Stimulated activated CD4-positive, alpha-beta T cell treated with anti-CD3 and anti-CD28 coated beads, Interleukin-12 subunit alpha, Interleukin-12 subunit beta, amount 100 ng/mL, for 24 hours (primary cell): Measurements from ENCODE around the gene HCAR2.
"Not testable (repeated sequence)": the region's sequence is repeated elsewhere in the genome, so short reads cannot be mapped to it uniquely, and the experiment has no call there.

Experiments used
- DNase-seq, 2 experiments: peaks; one replicate each; pipeline ENCODE4 v3.0.0-alpha.2; 2020; ENCODE audit warnings: low read depth in 2 of 2

Gene HCAR2

DNA sequence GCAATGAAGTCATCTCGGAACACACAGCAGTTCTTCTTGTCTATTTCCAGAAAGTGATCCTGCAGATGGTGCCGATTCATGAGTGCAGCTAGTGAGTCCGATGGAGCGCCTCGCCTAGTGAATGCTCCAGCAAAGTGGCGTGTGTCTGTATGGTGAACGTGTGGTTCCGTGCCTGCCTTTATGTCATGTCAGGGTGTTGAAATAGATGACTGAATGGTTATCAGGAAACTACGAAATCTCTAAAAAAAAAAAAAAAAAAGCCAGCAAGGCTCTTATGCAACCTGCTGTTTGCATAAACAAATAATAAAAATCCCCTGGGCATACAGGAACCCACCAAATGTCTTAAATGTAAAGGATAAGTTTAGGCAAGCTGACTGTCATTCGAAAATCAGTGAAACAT is 13.5 kb upstream of the HCAR2 start, which contains the start of gene HCAR3:
Gene HCAR3 (minus strand): TSS at position 154 of the 400 bp plus-strand sequence. CDS start 74 bp downstream, at position 80.
- not testable (repeated sequence) for DNase-seq

DNA sequence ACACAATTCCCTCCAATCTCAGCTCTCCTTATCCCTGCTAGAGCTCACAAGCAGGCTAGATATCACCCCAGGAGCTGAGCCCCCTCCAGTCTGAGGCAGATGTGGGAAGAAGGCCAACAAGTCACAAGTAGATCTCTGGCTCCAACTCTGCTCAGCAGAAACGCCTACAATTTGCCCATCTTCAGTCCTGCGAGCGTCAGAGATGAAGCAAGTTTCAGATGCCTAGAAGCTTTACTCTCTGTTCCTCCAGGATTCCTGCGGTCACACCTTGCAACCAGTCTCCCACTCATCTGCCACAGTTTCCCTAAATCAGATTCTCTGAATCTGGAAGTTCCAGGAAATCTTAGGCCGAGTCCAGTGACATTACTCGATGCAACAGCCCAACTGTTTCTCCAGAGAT is 12.1 kb upstream of the HCAR2 start:
- DNase-seq = not testable (repeated sequence)

DNA sequence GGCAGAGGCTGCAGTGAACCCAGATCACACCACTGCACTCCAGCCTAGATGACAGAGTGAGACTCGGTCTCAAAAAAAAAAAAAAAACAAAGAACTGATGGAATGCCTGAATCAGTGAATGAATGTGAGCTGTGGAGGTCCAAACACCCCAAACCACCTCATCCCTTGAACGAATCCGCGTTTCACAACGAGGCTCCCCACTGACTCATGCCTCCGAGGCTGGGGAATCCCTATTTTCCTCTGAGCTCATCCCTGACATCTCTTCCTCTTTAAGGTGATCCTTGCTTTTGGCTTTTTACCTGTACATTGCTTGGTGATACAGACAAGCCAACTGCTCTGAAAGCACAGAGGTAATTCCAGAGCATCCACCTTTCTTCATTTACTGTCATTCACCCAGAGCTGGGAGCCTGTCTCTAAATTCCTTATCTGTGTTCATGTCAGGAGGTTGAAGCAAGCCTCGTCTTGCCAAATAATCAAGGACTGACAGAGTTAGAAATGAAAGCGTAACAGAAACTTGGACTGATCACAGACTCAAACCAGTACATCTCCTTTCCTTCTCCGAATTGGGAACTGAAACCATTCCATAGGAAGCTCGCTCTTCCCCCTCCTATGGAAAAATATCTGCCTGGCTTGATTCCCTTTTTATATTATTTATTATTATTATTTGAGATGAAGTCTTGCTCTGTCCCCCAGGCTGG is 10.5 kb upstream of the HCAR2 start:
- not testable (repeated sequence) for DNase-seq

DNA sequence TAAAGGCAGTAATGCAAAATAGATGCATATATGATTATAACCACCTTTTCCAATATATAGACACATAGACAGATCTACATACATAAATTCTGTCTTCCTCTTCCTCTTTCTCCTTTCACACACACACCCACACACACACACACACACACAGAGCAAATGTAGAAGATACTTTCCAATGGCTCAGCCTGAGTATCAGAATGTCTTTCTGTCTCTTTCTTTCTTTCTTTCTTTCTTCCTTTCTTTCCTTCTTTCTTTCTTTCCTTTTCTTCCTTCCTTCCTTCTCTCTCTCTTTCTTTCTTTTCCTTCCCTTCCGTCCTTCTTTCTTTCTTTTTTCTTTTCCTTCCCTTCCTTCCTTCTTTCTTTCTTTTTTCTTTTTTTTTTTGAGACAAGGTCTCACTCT is 8.1 kb upstream of the HCAR2 start:
- not testable (repeated sequence) for DNase-seq

DNA sequence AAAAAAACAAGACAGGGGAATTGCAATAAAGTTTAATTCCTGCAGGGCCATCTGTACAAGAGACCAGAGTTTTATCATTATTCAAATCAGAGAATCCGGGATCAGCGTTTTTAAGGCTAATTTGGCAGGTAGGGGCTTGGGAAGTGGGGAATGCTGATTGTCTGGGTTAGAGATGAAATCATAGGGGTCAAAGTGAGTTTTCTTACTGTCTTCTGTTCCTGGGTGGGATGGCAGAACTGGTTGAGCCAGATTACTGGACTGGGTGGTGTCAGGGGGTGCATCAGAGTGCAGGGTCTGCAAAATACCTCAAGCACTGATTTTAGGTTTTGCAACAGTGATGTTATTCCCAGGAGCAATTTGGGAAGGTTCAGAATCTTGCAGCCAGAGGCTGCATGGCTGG is 7.2 kb upstream of the HCAR2 start:
- not testable (repeated sequence) for DNase-seq

DNA sequence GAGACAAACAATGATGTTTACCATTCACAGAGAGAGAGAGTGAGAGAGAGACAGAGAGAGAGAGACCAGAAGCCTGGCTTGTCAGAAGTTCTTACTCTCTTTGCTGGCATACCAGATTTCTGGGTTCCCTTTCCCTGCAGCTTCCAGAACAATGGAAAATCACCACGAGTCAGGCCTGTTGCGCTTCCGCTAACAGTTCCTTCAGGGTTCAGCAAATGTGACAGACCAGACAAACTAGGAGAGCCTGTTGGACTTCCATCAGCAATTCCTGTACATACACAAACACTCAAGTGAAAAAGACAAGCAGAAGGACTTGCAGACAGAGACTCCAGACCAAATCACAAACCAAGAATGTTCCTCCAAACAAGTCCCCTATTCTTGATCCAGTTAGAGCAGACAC is 6.1 kb upstream of the HCAR2 start:
- not testable (repeated sequence) for DNase-seq

DNA sequence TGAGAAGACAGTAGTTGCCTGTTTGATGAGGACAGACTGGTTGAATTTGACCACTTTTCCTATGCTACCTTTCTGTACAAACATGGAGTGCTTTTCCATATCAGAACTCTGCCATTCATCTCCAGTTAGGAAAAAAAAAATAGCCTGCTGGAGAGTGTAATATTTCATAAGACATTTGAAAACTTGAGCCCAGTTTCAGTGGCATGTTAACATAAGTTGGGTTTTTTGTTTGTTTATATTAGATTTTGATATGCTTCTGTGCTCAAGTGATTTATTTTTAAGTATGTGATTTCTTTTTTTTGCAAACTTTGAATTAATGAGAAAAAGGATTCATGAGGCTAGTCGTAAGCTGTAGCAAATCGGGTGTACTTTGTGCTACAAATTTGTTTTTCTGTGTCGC is 684 bp upstream of the HCAR2 start:
- not testable (repeated sequence) for DNase-seq

DNA sequence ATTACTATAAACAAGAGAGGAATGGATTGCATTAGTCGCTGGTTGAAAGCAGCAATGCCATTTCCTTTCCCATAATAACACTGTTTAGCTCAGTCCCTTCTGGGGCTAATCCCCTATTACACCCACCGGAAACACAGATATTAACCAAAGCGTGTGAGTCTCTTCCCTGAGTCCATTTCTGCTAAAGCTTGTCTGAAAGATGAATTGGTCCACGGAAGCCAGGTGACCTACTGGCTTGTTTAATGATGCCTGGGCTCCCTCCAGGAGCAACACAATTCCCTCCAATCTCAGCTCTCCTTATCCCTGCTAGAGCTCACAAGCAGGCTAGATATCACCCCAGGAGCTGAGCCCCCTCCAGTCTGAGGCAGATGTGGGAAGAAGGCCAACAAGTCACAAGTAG is 1.7 kb downstream of the HCAR2 start:
- DNase-seq = not testable (repeated sequence)

DNA sequence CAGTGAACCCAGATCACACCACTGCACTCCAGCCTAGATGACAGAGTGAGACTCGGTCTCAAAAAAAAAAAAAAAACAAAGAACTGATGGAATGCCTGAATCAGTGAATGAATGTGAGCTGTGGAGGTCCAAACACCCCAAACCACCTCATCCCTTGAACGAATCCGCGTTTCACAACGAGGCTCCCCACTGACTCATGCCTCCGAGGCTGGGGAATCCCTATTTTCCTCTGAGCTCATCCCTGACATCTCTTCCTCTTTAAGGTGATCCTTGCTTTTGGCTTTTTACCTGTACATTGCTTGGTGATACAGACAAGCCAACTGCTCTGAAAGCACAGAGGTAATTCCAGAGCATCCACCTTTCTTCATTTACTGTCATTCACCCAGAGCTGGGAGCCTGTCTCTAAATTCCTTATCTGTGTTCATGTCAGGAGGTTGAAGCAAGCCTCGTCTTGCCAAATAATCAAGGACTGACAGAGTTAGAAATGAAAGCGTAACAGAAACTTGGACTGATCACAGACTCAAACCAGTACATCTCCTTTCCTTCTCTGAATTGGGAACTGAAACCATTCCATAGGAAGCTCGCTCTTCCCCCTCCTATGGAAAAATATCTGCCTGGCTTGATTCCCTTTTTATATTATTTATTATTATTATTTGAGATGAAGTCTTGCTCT is 3.0 kb downstream of the HCAR2 start:
- DNase-seq = not testable (repeated sequence)

DNA sequence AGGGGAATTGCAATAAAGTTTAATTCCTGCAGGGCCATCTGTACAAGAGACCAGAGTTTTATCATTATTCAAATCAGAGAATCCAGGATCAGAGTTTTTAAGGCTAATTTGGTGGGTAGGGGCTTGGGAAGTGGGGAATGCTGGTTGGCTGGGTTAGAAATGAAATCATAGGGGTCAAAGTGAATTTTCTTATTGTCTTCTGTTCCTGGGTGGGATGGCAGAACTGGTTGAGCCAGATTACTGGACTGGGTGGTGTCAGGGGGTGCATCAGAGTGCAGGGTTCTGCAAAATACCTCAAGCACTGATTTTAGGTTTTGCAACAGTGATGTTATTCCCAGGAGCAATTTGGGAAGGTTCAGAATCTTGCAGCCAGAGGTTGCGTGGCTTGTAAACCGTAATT is 6.2 kb downstream of the HCAR2 start:
- DNase-seq = not testable (repeated sequence)

DNA sequence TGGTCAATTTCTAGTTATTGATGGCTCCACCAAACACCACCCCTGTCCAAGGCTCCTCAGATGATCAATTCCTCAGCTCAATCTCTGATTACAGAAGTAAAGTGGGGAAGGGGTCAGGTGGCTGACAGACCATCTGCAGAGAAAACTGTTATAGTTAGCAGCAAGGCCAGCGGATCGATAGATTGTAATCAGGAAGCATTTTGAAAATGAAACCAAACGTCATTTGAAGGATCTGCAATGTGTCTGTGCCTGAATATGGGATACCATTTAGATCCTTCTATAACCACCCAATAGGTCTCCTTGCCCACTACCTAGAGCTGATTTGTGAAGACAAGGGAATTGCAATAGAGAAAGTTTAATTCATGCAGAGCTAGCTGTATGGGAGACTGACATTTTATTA is 11.6 kb downstream of the HCAR2 start:
- DNase-seq = no peak

DNA sequence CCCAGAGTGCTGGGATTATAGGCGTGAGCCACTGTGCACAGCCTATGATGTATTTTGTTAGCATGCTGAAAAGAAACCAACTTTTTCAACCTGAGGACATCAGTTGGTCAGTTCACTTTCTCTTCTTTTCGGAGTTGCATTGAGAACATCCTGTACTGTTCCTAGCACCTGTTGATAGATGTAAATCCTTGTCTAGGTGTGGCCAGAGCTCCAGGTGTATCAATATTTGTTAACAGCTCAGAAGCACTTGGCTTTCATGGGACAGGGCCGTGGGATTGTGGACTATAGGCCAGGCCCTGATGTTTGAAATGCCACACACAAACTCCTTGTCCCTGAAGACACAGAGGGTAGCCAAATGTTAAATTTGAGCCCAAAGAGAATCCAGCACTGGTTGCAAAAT is 14.9 kb downstream of the HCAR2 start:
- DNase-seq = no peak

DNA sequence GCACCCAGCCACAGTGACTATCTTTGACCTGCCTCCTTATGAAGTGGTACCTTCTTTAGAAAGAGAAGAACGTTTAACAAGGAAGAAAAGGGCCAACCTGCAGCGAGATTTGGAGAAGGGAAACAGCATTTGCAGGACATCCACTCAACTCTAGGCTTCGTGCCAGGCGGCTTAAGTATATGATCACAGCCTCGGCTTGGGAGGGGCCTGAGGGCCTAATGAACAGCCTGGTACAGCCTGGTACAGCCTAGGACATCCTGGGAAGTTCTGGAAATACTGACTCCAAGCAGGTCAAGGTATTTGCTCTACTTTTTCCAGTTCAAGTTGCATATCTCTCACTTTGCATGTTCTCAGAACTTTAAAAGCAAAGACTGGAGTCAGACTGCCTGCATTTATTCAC is 16.1 kb downstream of the HCAR2 start:
- DNase-seq = no peak

DNA sequence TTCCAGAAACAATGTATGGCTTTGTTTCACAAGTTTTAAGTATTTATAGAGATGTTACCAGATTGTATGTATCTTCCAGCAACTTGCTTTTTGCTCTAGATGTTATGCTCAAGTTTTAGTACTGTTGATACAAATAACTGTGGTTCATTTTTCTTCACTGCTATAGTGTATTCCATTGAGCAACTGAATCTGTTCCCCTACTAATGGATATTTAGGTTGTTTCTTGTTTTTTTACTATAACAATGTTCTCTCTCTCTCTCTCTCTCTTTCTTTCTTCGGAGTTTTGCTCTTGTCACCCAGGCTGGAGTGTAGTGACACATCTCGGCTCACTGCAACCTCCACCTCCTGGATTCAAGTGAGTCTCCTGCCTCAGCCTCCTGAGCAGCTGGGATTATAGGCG is 16.6 kb downstream of the HCAR2 start:
- DNase-seq = no peak

DNA sequence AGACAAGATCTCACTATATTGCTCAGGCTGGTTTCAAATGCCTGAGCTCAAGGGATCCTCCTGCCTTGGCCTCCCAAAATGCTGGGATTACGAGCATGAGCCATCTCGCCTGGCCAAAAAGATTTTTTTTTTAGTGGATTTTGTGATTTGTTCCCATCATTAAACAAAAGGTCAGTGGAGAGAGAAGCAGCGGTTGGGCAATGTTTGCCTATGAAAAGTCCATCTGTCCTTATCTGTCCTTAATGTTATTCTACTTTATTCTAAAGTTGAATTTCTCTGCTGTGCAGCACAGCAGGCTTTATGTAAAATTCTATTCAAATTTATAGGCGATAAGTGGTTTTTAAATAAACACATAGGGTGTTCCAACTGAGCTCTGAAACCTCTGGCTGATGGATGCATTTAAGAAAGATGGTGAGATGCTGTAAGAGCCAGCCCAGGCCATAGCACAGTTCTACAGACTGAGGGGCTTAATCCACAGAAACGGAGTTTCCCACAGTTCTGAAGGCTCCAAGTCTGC is 18.8 kb downstream of the HCAR2 start:
- DNase-seq = no peak

DNA sequence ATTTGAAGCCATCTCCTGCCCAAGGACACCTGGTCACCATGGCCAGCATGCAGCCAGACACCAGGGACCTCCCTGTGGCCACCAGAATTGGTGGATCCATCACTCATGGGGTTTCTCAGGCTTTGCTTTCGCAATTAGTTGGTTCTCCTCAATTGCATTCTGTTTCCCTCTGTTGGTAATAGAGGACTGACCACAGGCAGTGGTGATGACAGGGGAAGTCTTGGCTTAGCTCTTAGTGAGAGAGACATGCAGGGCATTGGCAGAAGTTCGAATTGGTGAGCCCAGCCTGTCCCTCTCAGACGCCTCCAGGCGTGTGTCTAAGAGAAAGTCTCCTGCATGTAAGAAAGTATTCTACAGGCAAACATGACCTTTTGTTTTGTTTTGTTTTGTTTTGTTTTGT is 21.3 kb downstream of the HCAR2 start:
- no peak for DNase-seq

DNA sequence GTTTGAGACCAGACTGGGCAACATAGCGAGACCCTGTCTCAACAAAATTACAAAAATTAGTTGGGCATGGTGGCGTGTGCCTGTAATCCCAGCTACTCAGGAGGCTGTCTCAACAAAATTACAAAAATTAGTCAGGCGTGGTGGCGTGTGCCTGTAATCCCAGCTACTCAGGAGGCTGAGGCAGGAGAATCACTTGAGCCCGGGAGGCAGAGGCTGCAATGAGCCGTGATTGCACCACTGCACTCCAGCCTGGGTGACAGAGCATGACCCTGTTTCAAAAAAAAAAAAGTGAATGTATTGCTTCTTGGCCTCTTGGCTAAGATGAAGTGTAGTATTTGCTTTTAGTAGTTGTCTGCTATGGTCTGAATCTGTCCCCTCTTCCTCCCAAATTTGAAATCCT is 22.2 kb downstream of the HCAR2 start:
- not testable (repeated sequence) for DNase-seq

DNA sequence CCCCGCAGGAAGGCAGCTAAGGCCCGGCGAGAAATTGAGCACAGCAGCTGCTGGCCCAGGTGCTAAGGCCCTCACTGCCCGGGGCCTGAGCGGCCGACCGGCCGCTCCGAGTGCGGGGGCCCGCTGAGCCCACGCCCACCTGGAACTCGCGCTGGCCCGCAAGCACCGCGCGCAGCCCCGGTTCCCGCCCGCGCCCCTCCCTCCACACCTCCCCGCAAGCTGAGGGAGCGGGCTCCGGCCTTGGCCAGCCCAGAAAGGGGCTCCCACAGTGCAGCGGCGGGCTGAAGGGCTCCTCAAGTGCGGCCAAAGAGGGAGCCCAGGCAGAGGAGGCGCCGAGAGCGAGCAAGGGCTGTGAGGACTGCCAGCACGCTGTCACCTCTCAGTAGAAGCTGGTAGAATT is 26.4 kb downstream of the HCAR2 start:
- not testable (repeated sequence) for DNase-seq

DNA sequence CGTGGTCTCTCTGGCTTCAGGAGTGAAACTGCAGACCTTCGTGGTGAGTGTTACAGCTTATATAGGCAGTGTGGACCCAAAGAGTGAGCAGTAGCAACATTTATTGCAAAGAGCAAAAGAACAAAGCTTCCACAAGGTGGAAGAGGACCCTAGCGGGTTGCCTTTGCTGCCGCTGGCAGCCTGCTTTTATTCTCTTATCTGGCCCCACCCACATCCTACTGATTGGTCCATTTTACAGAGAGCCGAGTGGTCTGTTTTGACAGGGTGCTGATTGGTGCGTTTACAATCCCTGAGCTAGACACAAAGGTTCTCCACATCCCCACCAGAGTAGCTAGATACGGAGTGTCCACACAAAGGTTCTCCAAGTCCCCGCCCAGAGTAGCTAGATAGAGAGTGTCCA is 27.1 kb downstream of the HCAR2 start:
- not testable (repeated sequence) for DNase-seq

DNA sequence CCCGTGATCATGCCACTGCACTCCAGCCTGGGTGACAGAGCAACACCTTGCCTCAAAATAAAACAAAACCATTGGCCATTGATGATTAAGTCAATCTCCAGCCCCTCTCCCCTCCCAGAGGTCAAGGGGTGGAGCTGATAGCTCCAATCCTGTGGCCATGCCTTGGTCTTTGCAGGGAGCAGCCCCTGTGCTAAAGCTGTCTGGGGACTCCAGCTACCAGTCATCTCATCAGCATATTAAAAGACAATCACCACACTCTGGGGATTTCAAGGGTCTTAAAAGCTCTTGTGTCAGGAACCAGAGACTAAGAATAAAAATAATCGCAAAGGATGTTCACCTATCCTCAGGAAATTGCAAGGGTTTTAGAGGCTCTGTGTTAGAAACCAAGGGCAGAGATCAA is 30.6 kb downstream of the HCAR2 start:
- no peak for DNase-seq

DNA sequence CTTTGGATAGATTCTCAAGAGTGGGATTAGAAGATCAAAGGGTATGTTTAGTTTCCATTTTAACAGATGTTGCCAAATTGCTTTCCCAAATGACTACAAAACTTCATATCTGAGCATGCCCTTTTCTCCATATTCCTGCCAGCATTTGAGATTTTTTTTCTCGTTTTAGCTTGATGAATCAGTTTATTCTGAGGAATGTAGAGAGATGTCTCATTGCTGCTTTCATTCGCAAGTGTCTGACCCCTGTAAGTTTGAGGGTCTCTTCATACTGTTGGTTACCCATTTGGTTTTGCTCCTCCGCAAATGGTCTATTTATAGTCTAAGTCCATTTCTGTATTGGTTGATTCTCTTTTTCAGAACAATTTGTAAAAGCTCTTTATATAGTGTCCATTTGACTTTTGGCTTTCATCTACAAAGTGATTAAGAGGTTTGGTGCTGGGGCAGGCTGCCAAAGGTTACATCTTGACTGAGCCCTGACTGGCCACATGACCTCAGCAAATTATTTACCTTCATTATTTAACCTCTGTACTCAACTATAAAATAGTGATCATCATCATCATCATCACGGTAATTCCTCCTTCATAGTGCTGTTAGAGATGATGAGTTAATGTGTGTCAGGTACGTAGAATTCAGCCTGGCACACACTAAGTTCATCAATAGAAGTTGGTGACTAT is 33.6 kb downstream of the HCAR2 start:
- DNase-seq = no peak

DNA sequence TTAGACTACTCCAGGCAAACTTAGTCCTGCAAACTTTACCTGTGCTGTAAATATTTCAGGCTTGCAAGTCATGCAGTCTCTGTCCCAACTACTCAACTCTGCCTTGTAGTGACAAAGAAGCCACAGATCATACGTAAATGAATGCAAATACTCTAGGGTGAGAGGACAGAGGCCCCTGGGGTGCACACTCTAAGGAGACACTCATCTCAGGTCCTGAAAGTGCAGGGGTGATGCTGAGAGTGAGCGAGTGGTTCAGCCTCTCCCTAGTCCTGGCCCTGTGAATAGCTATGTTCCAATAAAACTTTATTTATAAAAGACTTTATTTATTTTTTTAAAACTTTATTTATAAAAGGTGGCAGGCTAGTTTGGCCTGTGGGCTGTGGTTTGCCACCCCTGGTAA is 34.9 kb downstream of the HCAR2 start:
- DNase-seq = no peak

DNA sequence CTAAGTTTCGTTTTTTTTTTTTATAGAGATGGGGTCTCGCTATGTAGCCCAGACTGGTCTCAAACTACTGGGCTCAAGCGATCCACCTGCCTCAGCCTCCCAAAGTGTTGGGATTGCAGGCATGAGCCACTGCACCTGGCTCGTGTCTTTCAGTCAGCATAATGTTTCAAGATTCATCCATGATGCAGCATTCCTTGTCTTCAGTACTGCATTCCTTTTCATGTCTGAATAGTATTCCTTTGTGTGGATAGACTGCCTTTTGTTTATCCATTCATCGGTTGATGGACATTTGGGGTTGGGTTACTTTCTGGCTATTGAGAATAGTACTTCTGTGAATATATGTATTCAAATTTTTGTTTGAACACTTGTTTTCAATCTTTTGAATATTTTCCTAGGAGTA is 37.4 kb downstream of the HCAR2 start:
- DNase-seq = no peak
